PFSK-1 (cell line): ENCODE data around the gene NSMF.

ENCODE experiments used
- SIN3A ChIP-seq: IDR thresholded peaks from 2 replicates; pipeline ENCODE4 v1.6.1; 2012; ENCODE audit warnings: mild to moderate bottlenecking, low read length, moderate library complexity, borderline replicate concordance; ENCODE audit not compliant: insufficient read depth
- TAF1 ChIP-seq: IDR thresholded peaks from 2 replicates; pipeline ENCODE4 v1.6.1; 2012; ENCODE audit warnings: low read length, control low read depth, borderline replicate concordance; ENCODE audit not compliant: insufficient read depth

DNA sequence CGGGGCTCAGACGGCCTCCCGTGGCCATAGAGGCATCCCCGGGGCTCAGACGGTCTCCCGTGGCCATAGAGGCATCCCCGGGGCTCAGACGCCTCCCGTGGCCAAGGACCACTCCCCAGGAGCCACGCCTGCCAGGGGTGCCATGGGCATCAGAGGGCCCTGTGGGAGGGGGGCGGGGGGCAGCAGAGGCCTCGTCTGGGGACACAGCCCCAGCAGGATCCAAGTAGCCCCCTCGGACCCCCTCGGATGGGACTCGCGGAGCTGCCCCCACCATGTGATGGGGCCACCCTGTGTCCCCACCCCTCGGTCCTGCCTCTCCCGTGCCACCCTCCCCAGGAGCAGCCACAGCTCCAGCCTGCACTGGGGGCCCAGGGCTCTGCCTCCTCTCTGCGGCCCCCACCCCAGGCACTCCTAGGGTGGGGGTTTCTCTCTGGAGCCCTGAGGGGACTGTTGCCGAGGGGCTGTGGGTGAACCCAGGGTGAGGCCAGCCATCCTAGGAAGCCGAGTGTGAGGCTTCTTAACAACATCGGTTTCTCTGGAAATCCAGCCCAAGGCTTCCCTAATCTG is 20.5 kb downstream of the NSMF start:
- TF ChIP-seq SIN3A = no peak
- no peak for TF ChIP-seq TAF1
